Tibial nerve (tissue), 3 donors: ENCODE results near the gene B3GALT5.

Experiments used
- POLR2A ChIP-seq, 2 donors: fragments of 450-650 bp; IDR thresholded peaks; one replicate each; pipeline ENCODE4 v1.6.1; 2017; ENCODE audit warnings: antibody characterized with exemption in 2 of 2, mild to moderate bottlenecking in 2 of 2, moderate library complexity in 2 of 2
- TF ChIP-seq, protein P1 (sequence below), 5 experiments: fragments of 200-600 bp in 3 of 5; fragments of 450-650 bp in 2 of 5; sonication (generic) in 3 of 5; IDR thresholded peaks; one replicate each; pipeline ENCODE4 v1.5.1; 2016 to 2019; ENCODE audit warnings: antibody characterized with exemption in 5 of 5, mild to moderate bottlenecking in 3 of 5, moderate library complexity in 2 of 5

DNA sequence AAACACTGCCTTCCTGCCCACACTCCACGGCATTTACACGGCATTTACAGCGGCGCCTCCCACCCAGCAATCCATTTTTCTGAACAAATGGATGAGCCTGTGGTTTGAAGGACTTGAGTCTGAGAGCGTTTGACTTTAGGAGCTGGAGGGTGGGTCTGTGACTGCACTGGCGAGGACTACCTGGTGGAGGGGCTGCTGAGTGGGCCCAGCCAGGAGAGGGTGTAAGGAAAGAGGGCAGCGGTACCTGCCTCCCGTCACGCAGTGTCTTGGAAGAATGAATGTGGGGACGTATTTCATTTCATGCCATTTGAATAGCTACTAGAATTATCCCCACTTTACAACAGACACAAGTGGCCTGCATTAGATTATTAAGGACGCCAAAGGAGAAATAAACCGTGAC is 62.9 kb downstream of the B3GALT5 start:
- TF ChIP-seq, protein P1, sequence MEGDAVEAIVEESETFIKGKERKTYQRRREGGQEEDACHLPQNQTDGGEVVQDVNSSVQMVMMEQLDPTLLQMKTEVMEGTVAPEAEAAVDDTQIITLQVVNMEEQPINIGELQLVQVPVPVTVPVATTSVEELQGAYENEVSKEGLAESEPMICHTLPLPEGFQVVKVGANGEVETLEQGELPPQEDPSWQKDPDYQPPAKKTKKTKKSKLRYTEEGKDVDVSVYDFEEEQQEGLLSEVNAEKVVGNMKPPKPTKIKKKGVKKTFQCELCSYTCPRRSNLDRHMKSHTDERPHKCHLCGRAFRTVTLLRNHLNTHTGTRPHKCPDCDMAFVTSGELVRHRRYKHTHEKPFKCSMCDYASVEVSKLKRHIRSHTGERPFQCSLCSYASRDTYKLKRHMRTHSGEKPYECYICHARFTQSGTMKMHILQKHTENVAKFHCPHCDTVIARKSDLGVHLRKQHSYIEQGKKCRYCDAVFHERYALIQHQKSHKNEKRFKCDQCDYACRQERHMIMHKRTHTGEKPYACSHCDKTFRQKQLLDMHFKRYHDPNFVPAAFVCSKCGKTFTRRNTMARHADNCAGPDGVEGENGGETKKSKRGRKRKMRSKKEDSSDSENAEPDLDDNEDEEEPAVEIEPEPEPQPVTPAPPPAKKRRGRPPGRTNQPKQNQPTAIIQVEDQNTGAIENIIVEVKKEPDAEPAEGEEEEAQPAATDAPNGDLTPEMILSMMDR (IDR thresholded peaks at IDR 0.05) = no peak
- TF ChIP-seq POLR2A (IDR thresholded peaks at IDR 0.05) = no peak
